HepG2 (cell line): Measurements from ENCODE around the gene SDC1. TPM values are rescaled to one million over a fixed set of nuclear protein-coding genes. Genes with fewer than 3 reads are reported as not detected.

Source experiments
- CERS6 ChIP-seq: sonication (generic); formaldehyde crosslinking; IDR thresholded peaks from 2 replicates; pipeline ENCODE4 v1.5.0; 2020; ENCODE audit warnings: missing genetic modification reagents
- CREB3 ChIP-seq: sonication (generic); formaldehyde crosslinking; IDR thresholded peaks from 2 replicates; pipeline ENCODE4 v1.5.0; 2020; ENCODE audit warnings: missing genetic modification reagents
- CREM ChIP-seq, 2 experiments: sonication (generic) in 1 of 2; formaldehyde crosslinking in 1 of 2; IDR thresholded peaks; 2 replicates each; pipeline versions ENCODE4 v1.4.0 to v1.6.1; 2016 to 2020; ENCODE audit warnings: antibody characterized with exemption in 1 of 2, mild to moderate bottlenecking in 1 of 2, missing genetic modification reagents in 1 of 2
- HMGXB3 ChIP-seq: sonication (generic); formaldehyde crosslinking; IDR thresholded peaks from 2 replicates; pipeline ENCODE4 v1.4.0; 2020; ENCODE audit warnings: missing genetic modification reagents, borderline replicate concordance
- KAT8 ChIP-seq: IDR thresholded peaks from 2 replicates; pipeline ENCODE4 v1.6.1; 2016; ENCODE audit warnings: missing genetic modification reagents, missing compliant biosample characterization
- KDM5B ChIP-seq: sonication (generic); formaldehyde crosslinking; IDR thresholded peaks from 2 replicates; pipeline ENCODE4 v1.4.0; 2020; ENCODE audit warnings: missing genetic modification reagents, mild to moderate bottlenecking, borderline replicate concordance
- MIER2 ChIP-seq: IDR thresholded peaks from 2 replicates; pipeline ENCODE4 v1.6.1; 2016; ENCODE audit warnings: missing biosample characterization, missing genetic modification reagents
- NFKBIZ ChIP-seq: IDR thresholded peaks from 2 replicates; pipeline ENCODE4 v1.6.1; 2018; ENCODE audit warnings: missing genetic modification reagents, missing compliant biosample characterization
- POGZ ChIP-seq: sonication (generic); formaldehyde crosslinking; IDR thresholded peaks from 2 replicates; pipeline ENCODE4 v1.4.0; 2020; ENCODE audit warnings: mild to moderate bottlenecking, missing genetic modification reagents
- RAD51 ChIP-seq: fragments of 450-650 bp; IDR thresholded peaks from 2 replicates; pipeline ENCODE4 v1.6.1; 2016; ENCODE audit warnings: borderline replicate concordance
- SP2 ChIP-seq: sonication (generic); formaldehyde crosslinking; IDR thresholded peaks from 2 replicates; pipeline ENCODE4 v1.5.1; 2020; ENCODE audit warnings: mild to moderate bottlenecking, missing genetic modification reagents
- SP4 ChIP-seq: sonication (generic); formaldehyde crosslinking; IDR thresholded peaks from 2 replicates; pipeline ENCODE4 v1.8.1; 2023; ENCODE audit warnings: mild to moderate bottlenecking, missing genetic modification reagents
- SPEN ChIP-seq: sonication (generic); formaldehyde crosslinking; IDR thresholded peaks from 2 replicates; pipeline ENCODE4 v1.5.1; 2020; ENCODE audit warnings: low read depth, mild to moderate bottlenecking, missing genetic modification reagents
- SUZ12 ChIP-seq: fragments of 150-350 bp; IDR thresholded peaks from 2 replicates; pipeline ENCODE4 v1.6.1; 2014; ENCODE audit warnings: low read depth, low read length
- ZMAT5 ChIP-seq: sonication (generic); formaldehyde crosslinking; IDR thresholded peaks from 2 replicates; pipeline ENCODE4 v1.5.0; 2020; ENCODE audit warnings: mild to moderate bottlenecking, low read depth, missing genetic modification reagents, borderline replicate concordance
- ZNF101 ChIP-seq: sonication (generic); formaldehyde crosslinking; IDR thresholded peaks from 2 replicates; pipeline ENCODE4 v1.4.0; 2020; ENCODE audit warnings: mild to moderate bottlenecking, low read depth, missing genetic modification reagents, borderline replicate concordance
- ZNF18 ChIP-seq: sonication (generic); formaldehyde crosslinking; IDR thresholded peaks from 2 replicates; pipeline ENCODE4 v1.8.0; 2022; ENCODE audit warnings: mild to moderate bottlenecking, missing genetic modification reagents; ENCODE audit not compliant: insufficient replicate concordance
- ZNF224 ChIP-seq: sonication (generic); formaldehyde crosslinking; IDR thresholded peaks from 2 replicates; pipeline ENCODE4 v1.5.0; 2020; ENCODE audit warnings: mild to moderate bottlenecking, missing genetic modification reagents
- ZNF282 ChIP-seq: fragments of 450-650 bp; IDR thresholded peaks from 2 replicates; pipeline ENCODE4 v1.6.1; 2018; ENCODE audit not compliant: partially characterized antibody
- ZNF33A ChIP-seq: sonication (generic); formaldehyde crosslinking; IDR thresholded peaks from 2 replicates; pipeline ENCODE4 v1.5.1; 2020; ENCODE audit warnings: missing genetic modification reagents, mild to moderate bottlenecking, moderate library complexity, borderline replicate concordance
- ZNF34 ChIP-seq: sonication (generic); formaldehyde crosslinking; IDR thresholded peaks from 2 replicates; pipeline ENCODE4 v1.4.0; 2020; ENCODE audit warnings: mild to moderate bottlenecking, missing genetic modification reagents, borderline replicate concordance
- ZNF577 ChIP-seq: sonication (generic); formaldehyde crosslinking; IDR thresholded peaks from 2 replicates; pipeline ENCODE4 v1.4.0; 2020; ENCODE audit warnings: mild to moderate bottlenecking, low read depth, missing genetic modification reagents, borderline replicate concordance
- polyA plus RNA-seq, 8 experiments: library from polyadenylated mRNA; depleted of rRNA in 3 of 8; stranded (reverse) in 7 of 8; unstranded in 1 of 8; fragments of >200 nt; fragmentation: Illumina TruSeq in 4 of 8; extraction: Trizol in 4 of 8; gene quantifications; 2 replicates each; pipeline versions ENCODE4 v1.2.1 to v1.2.3, GENCODE V29; 2011 to 2016; ENCODE audit warnings: low read depth in 4 of 8, missing spikeins in 1 of 8, mixed read lengths in 1 of 8; ENCODE audit not compliant: insufficient read depth in 1 of 8
- total RNA-seq, 5 experiments: library from RNA; depleted of rRNA; stranded (reverse); fragments of >200 nt; fragmentation: Illumina TruSeq; extraction: Trizol; gene quantifications; 2 replicates each; pipeline ENCODE4 v1.2.3, GENCODE V29; 2016; ENCODE audit warnings: low read depth in 1 of 5

SDC1 gene
- total and polyA plus RNA-seq, 2 of the 13 experiments (the other 11 are each of a cell fraction or from before 2014, with no cell fraction given), result 108 to 119 TPM

GRCh38 chr2:20224716-20225293, at the start of gene SDC1 (continued):
- TF ChIP-seq KDM5B (CRISPR knock-in tag), result peak; percentile 8; the same call in 1 of the 2 replicates
- no peak for TF ChIP-seq ZNF18
- TF ChIP-seq SPEN (CRISPR knock-in tag), result no peak; the same call in none of the 2 replicates
- no peak for TF ChIP-seq CREM (IDR thresholded peaks at IDR 0.05)
- TF ChIP-seq CREM (CRISPR knock-in tag; IDR thresholded peaks at IDR 0.05), result no peak
- no peak for TF ChIP-seq ZNF577 (CRISPR knock-in tag)
- TF ChIP-seq ZNF34 (CRISPR knock-in tag), result no peak
- no peak for TF ChIP-seq ZNF282
- TF ChIP-seq SP2, result no peak
- TF ChIP-seq ZNF33A, result no peak
- 0 out of 2 replicates have a peak, but pooled peaks have one; percentile 0 for TF ChIP-seq KAT8
- no peak for TF ChIP-seq RAD51
- no peak for TF ChIP-seq ZNF224 (CRISPR knock-in tag)
- TF ChIP-seq NFKBIZ (CRISPR knock-in tag), result no peak
- TF ChIP-seq POGZ (CRISPR knock-in tag), result no peak
- TF ChIP-seq ZMAT5 (CRISPR knock-in tag), result no peak
- no peak; the same call in 1 of the 2 replicates for TF ChIP-seq MIER2 (CRISPR knock-in tag)
- no peak for TF ChIP-seq SUZ12
- 0 out of 2 replicates have a peak, but pooled peaks have one; percentile 6 for TF ChIP-seq SP4
- no peak; the same call in 1 of the 2 replicates for TF ChIP-seq CREB3
- no peak for TF ChIP-seq HMGXB3 (CRISPR knock-in tag)
- TF ChIP-seq ZNF101 (CRISPR knock-in tag), result no peak
- no peak for TF ChIP-seq CERS6 (CRISPR knock-in tag)
